ENCODE measurements around the gene FBXL3. TPM values are rescaled to one million over a fixed set of nuclear protein-coding genes. Genes with fewer than 3 reads are reported as not detected.

Gene FBXL3, protein sequence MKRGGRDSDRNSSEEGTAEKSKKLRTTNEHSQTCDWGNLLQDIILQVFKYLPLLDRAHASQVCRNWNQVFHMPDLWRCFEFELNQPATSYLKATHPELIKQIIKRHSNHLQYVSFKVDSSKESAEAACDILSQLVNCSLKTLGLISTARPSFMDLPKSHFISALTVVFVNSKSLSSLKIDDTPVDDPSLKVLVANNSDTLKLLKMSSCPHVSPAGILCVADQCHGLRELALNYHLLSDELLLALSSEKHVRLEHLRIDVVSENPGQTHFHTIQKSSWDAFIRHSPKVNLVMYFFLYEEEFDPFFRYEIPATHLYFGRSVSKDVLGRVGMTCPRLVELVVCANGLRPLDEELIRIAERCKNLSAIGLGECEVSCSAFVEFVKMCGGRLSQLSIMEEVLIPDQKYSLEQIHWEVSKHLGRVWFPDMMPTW
- total RNA-seq: 10 to 100 TPM; 41.3 to 43.2 TPM

DNA sequence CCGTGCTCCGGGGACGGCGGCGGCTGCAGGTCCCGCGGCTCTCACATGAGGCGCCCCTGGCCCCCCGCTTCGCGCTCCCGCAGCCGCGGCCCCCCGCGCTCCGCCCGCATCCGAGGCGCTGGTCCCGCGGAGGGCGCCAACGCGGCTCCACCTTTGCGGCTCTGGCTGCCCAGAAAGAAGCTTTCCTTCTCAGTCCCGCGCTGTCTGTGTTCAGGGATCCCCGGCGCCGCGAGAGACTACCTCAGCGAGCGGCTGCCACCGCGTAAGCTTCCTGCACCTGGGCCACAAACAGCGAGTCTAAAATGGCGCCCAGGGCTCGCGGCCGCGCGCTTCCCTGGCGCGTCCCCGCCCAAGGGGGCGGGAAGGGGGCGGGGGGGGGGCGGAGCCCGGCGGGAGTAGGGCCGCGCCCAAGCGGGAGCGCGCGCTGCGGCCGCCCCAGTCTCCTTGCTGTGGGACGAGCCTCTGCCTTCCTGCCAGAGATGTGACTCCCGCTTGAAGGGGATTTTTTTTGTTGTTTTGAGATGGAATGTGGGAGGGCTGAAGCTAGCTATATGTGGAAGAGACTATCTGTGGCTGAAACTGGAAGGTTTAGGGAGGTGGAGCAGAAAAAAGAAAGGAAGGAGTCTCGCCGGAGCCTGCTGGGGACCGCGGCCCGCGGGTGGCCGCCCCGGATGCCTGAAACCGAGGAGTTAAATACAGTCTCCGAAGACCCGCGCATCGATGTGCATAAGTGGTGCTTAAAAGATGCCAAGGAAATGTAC, at the start of gene FBXL3:
FBXL3 (minus strand) TSS at position 299 of the 761 bp plus-strand sequence. CDS start 5,299 bp downstream, outside the sequence.
- H3K4me1 Mint-ChIP-seq: peaks cover 43% of the 10 kb centered on the region
- peak within 1 kb of the TSS; percentile 94 for H3K4me3 Mint-ChIP-seq
- H3K36me3 Mint-ChIP-seq (ENCODE audit: low read depth): peaks cover 22% of the 10 kb centered on the region
- H3K9me3 Mint-ChIP-seq: peaks cover 3% of the 10 kb centered on the region
- H3K27me3 Mint-ChIP-seq: no peaks in the 10 kb centered on the region
- ChIA-PET POLR2A (interaction anchor here (1.1 kb wide), 1 partner anchor 13 kb away, joined by 3 read pairs; no protein-coding TSS in a partner anchor), CTCF (interaction anchor here (0.6 to 2.2 kb wide), 5 partner anchors 9 to 47 kb away, joined by 3 to 5 read pairs (median 5); no protein-coding TSS in a partner anchor)
- DNase-seq: peak; percentile 85
- H3K27ac Mint-ChIP-seq: peak within 1 kb of the TSS; percentile 96

DNA sequence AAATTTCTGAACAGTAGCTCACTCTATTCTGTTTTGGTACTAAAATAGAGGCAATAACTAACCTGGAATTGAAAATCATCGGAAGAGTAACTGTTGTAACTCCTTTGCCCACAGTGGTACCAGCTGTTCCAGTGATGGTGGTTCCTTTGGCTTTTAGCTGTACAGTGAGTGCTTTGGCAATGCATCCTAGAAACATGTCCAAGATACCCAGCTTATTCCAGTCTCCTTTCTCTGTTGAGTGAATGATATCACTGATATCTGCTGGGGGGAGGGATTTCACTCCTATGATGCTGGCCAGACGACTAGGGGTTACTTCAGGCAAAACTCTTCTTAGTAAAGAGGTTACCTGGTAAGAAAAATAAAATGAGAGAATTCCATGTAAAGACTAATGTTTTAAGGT, 40.6 kb upstream of the FBXL3 start:
- H3K9me3 Mint-ChIP-seq: no peaks in the 10 kb centered on the region
- no peak overlapping the region for H3K4me3 Mint-ChIP-seq
- H3K4me1 Mint-ChIP-seq: no peaks in the 10 kb centered on the region
- H3K36me3 Mint-ChIP-seq (ENCODE audit: low read depth): peaks cover 40% of the 10 kb centered on the region
- no peak overlapping the region for H3K27ac Mint-ChIP-seq
- DNase-seq: no peak
- ChIA-PET CTCF (interaction anchor here (0.6 kb wide), 1 partner anchor 15 kb away, joined by 3 read pairs; no protein-coding TSS in a partner anchor), POLR2A (no interaction called here)
- H3K27me3 Mint-ChIP-seq: no peaks in the 10 kb centered on the region

DNA sequence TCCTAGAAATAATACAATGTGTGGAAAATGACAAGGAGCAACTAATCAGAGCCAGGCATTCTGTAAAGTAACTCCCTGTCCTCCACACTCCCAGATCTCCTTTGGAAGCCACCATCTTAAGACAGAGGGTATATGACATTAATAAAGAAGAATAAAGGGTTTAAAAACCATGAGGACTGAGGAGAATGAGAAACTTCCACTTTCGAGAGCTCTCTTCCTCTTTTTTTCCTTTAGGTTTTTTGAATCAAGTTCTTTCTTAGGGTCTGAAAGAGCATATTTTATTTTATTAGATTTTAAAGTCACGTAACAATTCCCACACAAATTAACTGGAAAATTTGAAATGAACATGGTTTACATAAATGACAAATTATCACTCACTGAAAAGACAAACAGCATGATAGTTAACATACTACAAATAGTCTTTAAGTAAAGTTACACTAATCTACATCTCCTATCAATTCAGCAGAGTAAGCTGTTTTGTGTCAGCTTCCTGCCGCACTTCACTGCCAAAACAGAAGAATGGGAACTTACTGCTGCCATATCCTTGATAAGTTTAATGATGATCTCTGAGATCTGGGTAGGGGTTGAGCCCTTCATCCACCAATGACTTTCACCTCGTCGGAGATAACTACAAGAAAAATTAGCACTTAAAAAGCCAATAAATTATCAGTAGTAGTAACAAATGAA, 38.6 kb upstream of the FBXL3 start:
- Mint-ChIP-seq H3K36me3 (ENCODE audit: low read depth) (peaks cover 48% of the 10 kb centered on the region), H3K4me3 (no peak overlapping the region), H3K27ac (no peak overlapping the region), H3K9me3 (no peaks in the 10 kb centered on the region), H3K4me1 (no peaks in the 10 kb centered on the region), H3K27me3 (no peaks in the 10 kb centered on the region)
- ChIA-PET POLR2A (no interaction called here), CTCF (no interaction called here)
- DNase-seq: no peak

DNA sequence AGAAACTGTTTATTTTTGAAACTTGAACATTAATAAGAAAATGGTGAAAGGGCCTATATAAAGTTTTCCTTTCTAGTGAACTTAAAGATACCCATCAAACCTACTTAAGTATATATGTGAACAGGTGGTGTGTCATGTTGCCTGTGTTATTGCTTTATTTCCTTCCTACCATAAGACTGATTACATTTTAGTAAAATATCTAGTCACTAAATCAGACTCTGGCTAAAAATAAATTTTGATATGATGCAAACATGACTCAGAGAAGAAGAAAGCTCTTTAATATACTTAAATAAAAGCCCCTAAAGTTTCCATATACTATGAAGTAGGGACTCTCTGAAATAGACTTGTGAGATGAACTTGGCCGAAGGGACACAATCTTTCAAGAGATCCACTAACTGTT, 35.1 kb upstream of the FBXL3 start:
- DNase-seq: no peak
- no peaks in the 10 kb centered on the region for H3K27me3 Mint-ChIP-seq
- ChIA-PET CTCF (no interaction called here), POLR2A (no interaction called here)
- H3K9me3 Mint-ChIP-seq: no peaks in the 10 kb centered on the region
- H3K4me1 Mint-ChIP-seq: no peaks in the 10 kb centered on the region
- no peak overlapping the region for H3K4me3 Mint-ChIP-seq
- H3K36me3 Mint-ChIP-seq (ENCODE audit: low read depth): peaks cover 41% of the 10 kb centered on the region
- H3K27ac Mint-ChIP-seq: no peak overlapping the region

DNA sequence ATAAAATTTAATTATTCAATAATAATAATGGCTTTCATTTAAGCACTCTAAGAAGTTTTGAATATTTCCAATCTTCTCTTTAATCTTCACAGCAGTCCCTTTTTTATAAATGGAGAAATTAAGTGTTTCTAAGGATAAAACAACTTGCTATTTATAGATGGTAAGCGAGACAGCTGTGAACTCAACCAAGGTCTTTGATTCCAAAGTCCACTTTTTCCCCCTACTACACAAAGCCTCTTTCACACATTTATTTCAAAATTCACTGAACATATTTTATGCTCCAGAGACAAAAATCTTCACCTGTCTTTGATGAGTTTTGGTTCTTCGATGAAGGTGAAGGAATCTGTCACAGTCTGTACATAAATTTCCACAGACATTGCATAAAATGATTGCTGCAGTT, 34.4 kb upstream of the FBXL3 start:
- ChIA-PET POLR2A (no interaction called here), CTCF (no interaction called here)
- H3K9me3 Mint-ChIP-seq: no peaks in the 10 kb centered on the region
- H3K27ac Mint-ChIP-seq: no peak overlapping the region
- no peaks in the 10 kb centered on the region for H3K4me1 Mint-ChIP-seq
- no peak overlapping the region for H3K4me3 Mint-ChIP-seq
- no peak for DNase-seq
- H3K27me3 Mint-ChIP-seq: no peaks in the 10 kb centered on the region
- peaks cover 46% of the 10 kb centered on the region for H3K36me3 Mint-ChIP-seq (ENCODE audit: low read depth)

DNA sequence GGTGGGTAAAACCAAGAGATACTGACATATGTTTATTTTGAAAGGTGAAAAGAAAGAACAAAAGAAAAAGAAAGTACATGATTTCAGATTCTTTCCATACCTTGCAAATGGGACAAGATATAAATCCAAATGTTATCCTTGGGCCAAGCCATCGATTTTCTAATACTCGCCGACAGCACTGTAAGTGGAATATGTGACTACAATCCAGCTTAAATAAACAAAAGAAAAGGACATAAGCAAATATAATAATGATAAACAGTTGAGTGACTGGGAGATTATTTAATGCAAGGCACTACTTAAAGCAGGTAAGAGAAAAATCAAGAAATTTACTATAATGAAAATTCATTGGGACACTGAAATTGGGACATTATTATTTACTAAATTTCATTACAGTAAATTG, 29.9 kb upstream of the FBXL3 start:
- Mint-ChIP-seq H3K27ac (no peak overlapping the region), H3K27me3 (no peaks in the 10 kb centered on the region), H3K4me3 (no peak overlapping the region), H3K36me3 (ENCODE audit: low read depth) (peaks cover 41% of the 10 kb centered on the region), H3K9me3 (no peaks in the 10 kb centered on the region), H3K4me1 (no peaks in the 10 kb centered on the region)
- ChIA-PET CTCF (interaction anchor here (2.3 kb wide), 1 partner anchor 14 kb away, joined by 6 read pairs; no protein-coding TSS in a partner anchor), POLR2A (no interaction called here)
- no peak for DNase-seq

DNA sequence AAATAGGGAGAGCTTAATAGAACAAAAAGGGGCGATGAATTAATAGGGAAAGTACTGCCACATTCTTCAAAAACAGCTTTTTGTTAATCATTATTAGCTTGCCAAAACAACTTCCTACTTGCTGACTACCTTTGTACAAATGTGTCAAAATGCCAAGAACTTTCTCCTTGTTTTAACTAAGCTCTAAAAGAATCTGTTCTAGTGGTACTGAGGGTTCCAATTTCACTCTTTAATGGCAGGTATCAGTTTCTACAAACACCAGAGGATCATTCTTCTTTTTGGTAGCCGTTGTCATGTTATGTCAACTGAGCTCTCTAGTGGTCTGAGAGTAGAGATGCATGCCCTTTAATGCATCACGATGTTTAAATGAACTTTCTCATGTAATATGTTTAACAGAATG, 29.4 kb upstream of the FBXL3 start:
- no peak for DNase-seq
- Mint-ChIP-seq H3K9me3 (no peaks in the 10 kb centered on the region), H3K27ac (no peak overlapping the region), H3K4me1 (no peaks in the 10 kb centered on the region), H3K27me3 (no peaks in the 10 kb centered on the region), H3K36me3 (ENCODE audit: low read depth) (peaks cover 41% of the 10 kb centered on the region), H3K4me3 (no peak overlapping the region)
- POLR2A ChIA-PET: no interaction called here
- CTCF ChIA-PET: interaction anchor here (1.0 to 2.3 kb wide), 2 partner anchors 14 to 15 kb away, joined by 3 to 6 read pairs; no protein-coding TSS in a partner anchor

DNA sequence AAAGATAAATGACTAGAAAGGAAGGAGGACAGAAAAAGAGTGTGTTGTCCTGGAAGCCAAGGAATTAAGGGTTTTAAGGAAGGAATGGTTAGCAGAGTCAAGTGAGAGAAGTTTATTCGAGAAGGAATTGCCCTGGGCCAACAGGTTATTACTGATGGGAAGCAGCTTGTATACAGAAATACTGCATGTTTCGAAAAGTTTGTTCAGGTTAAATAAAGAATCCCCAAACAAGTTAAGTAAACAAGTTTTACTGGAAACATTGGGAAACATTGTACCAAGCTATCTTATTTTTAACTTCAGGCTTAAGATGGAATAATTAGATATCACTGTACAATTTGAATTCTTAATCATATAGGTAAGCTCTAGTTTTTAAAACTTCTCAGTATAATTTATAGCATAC, 28.2 kb upstream of the FBXL3 start:
- H3K27ac Mint-ChIP-seq: no peak overlapping the region

DNA sequence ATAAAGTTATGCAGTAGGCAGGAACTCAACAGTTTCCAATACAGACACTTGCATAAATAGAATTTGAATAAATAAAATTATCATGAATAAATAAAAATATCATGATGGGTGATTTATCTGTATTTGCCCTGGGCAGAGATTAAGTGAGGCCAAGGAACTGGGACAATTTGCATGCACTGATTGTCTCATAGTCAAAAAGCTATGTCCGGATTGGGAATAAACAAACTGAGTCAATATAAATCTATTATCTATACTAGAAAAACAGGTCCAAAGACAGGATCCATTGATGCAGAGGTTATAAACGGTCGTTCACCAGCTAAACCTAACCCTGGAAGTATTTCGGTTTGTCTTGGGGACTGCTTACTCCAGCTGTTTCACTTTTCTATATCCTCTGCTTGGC, 26.2 kb upstream of the FBXL3 start:
- Mint-ChIP-seq H3K36me3 (ENCODE audit: low read depth) (peaks cover 61% of the 10 kb centered on the region), H3K4me3 (no peak overlapping the region), H3K4me1 (no peaks in the 10 kb centered on the region), H3K27ac (no peak overlapping the region), H3K27me3 (no peaks in the 10 kb centered on the region), H3K9me3 (no peaks in the 10 kb centered on the region)
- CTCF ChIA-PET: interaction anchor here (0.6 kb wide), 1 partner anchor 863 kb away, joined by 3 read pairs; no protein-coding TSS in a partner anchor
- no peak for DNase-seq
- POLR2A ChIA-PET: no interaction called here

More for the DNA sequence above, 28.2 kb upstream of the FBXL3 start:
- no peak for DNase-seq
- H3K27me3 Mint-ChIP-seq: no peaks in the 10 kb centered on the region
- ChIA-PET POLR2A (interaction anchor here (0.6 kb wide), 1 partner anchor 29 kb away, joined by 3 read pairs; no protein-coding TSS in a partner anchor), CTCF (interaction anchor here (0.5 to 1.0 kb wide), 2 partner anchors 14 to 26 kb away, joined by 3 read pairs; no protein-coding TSS in a partner anchor)
- no peaks in the 10 kb centered on the region for H3K9me3 Mint-ChIP-seq
- H3K36me3 Mint-ChIP-seq (ENCODE audit: low read depth): peaks cover 46% of the 10 kb centered on the region
- H3K4me1 Mint-ChIP-seq: no peaks in the 10 kb centered on the region
- no peak overlapping the region for H3K4me3 Mint-ChIP-seq

DNA sequence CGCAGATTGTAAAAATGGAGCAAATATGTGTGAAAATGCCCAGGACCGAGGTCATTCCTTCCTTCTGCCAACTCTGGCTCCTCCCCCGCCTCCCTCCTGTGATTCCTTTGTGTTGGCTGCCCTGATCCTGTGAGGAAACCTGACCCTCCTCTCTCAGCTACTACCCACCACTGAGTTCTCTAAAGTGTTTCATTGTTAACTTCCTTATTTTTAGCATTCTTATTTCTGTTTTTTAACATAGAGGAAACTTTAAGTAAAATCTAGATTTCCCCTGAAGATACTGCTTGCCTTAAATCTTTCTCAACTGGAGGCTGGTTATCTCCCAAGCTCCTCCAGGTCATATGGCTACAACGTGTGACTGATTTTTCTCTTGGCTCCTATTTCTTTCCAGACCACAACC, 21.7 kb upstream of the FBXL3 start:
- Mint-ChIP-seq H3K27me3 (no peaks in the 10 kb centered on the region), H3K4me3 (no peak overlapping the region), H3K36me3 (ENCODE audit: low read depth) (peaks cover 56% of the 10 kb centered on the region), H3K27ac (no peak overlapping the region), H3K4me1 (no peaks in the 10 kb centered on the region), H3K9me3 (no peaks in the 10 kb centered on the region)
- ChIA-PET POLR2A (no interaction called here), CTCF (no interaction called here)
- no peak for DNase-seq

DNA sequence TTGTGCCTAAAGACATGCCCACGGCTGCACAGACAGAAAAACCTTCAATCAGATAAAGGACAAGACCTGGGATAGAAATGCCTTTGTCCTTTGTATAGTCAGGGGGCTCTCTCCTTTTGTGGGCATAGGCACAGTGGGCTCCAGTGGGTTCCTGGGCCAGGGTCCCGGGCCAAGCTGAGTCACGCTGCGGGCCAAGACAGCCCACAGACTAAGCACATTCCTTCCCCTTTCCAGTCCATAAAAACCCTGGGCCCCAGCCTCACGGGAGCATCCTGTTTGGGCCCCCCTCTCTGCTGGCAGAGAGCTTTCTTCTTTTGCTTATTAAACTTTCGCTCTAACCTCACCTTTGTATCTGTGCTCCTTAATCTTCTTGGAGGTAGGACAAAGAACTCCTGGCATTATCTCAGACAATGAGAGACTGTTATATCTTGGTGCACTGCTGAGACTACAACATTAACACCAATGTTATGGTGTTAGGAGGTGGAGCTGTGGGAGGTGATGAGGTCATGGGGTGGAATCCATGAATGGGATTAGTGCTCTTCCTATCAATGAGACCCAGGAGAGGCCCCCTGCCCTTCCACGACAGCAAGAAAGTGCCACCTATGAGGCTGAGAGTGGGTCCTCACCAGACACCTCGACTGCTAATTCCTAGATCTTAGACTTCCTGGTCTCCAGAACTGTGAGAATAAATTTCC, 20.8 kb upstream of the FBXL3 start:
- DNase-seq: no peak
- Mint-ChIP-seq H3K4me3 (no peak overlapping the region), H3K27me3 (no peaks in the 10 kb centered on the region), H3K9me3 (no peaks in the 10 kb centered on the region), H3K36me3 (ENCODE audit: low read depth) (peaks cover 55% of the 10 kb centered on the region), H3K27ac (no peak overlapping the region), H3K4me1 (peaks cover 3% of the 10 kb centered on the region)
- ChIA-PET POLR2A (interaction anchor here (0.5 kb wide), 1 partner anchor 516 kb away, joined by 5 read pairs; no protein-coding TSS in a partner anchor), CTCF (interaction anchor here (0.6 kb wide), 1 partner anchor 242 kb away, joined by 4 read pairs; no protein-coding TSS in a partner anchor)

DNA sequence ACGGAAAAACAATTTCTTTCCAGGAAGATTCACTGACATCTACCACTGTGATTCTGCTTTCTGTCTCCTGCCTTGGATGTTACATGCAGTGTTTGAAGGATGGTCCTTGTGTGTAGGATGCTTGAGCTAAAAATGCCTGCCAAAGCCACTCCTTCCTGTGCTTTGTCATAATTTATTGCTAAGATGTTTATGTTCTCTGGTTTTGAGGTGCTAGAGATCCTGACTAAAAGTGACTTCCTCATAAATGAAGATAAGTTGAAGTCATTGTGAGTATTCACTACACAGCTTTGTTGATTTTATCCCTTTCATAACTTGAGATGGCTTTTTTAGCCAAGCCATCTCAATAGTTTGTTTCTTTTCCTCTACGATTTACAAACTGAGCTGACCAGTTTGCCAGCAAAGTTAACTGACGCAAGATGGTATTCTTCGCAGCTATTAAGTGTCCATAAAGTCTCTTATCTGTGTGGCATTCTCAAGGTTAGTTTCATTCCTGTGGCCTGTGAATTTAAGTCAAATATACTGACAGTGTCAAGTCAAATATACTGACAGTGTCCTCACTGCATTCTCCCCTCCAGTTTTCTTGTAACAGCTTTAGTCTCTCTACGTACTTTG, 15.7 kb upstream of the FBXL3 start:
- Mint-ChIP-seq H3K4me1 (peaks cover 5% of the 10 kb centered on the region), H3K27me3 (no peaks in the 10 kb centered on the region), H3K36me3 (ENCODE audit: low read depth) (peaks cover 16% of the 10 kb centered on the region), H3K4me3 (no peak overlapping the region), H3K27ac (no peak overlapping the region), H3K9me3 (no peaks in the 10 kb centered on the region)
- ChIA-PET CTCF (interaction anchor here (0.6 to 1.3 kb wide), 2 partner anchors 10 to 15 kb away, joined by 3 to 6 read pairs; no protein-coding TSS in a partner anchor), POLR2A (no interaction called here)
- DNase-seq: no peak
